HEK293 (cell line): ENCODE measurements around the gene EPB41L5.
"Not testable (repeated sequence)": the region's sequence is repeated elsewhere in the genome, so short reads cannot be mapped to it uniquely, and the experiment has no call there.

Experiments
- CTCF ChIP-seq: fragments of 450-650 bp; formaldehyde crosslinking; IDR thresholded peaks from 2 replicates; pipeline ENCODE4 v1.5.1; 2016; ENCODE audit warnings: missing biosample characterization, missing genetic modification characterization
- KLF7 ChIP-seq: fragments of 450-650 bp; formaldehyde crosslinking; IDR thresholded peaks from 2 replicates; pipeline ENCODE4 v1.5.1; 2016; ENCODE audit warnings: missing biosample characterization, missing genetic modification characterization, borderline replicate concordance
- PRDM1 ChIP-seq: fragments of 450-650 bp; formaldehyde crosslinking; IDR thresholded peaks from 2 replicates; pipeline ENCODE4; 2016; ENCODE audit warnings: missing biosample characterization, missing genetic modification characterization
- ZNF274 ChIP-seq, 2 experiments: fragments of 200-500 bp in 1 of 2; fragments of 450-650 bp in 1 of 2; sonication (Bioruptor generic) in 1 of 2; formaldehyde crosslinking in 1 of 2; IDR thresholded peaks; 2 replicates each; pipeline versions ENCODE4 v1.5.1 to v1.6.1; 2014 to 2016; ENCODE audit warnings: borderline replicate concordance in 1 of 2, inconsistent platforms in 1 of 2, low read length in 1 of 2, missing biosample characterization in 1 of 2, missing genetic modification characterization in 1 of 2
- ZNF701 ChIP-seq: fragments of 450-650 bp; formaldehyde crosslinking; IDR thresholded peaks from 2 replicates; pipeline ENCODE4 v1.5.1; 2016; ENCODE audit warnings: missing biosample characterization, missing genetic modification characterization
- TF ChIP-seq, protein P1 (sequence below): fragments of 450-650 bp; formaldehyde crosslinking; conservative IDR thresholded peaks from 2 replicates; pipeline ENCODE4 v1.5.1; 2016; ENCODE audit warnings: low read depth, missing biosample characterization, missing genetic modification characterization
- TF ChIP-seq, protein P2 (sequence below): fragments of 450-650 bp; formaldehyde crosslinking; IDR thresholded peaks from 2 replicates; pipeline ENCODE4 v1.5.1; 2016; ENCODE audit warnings: missing biosample characterization, missing genetic modification characterization

DNA sequence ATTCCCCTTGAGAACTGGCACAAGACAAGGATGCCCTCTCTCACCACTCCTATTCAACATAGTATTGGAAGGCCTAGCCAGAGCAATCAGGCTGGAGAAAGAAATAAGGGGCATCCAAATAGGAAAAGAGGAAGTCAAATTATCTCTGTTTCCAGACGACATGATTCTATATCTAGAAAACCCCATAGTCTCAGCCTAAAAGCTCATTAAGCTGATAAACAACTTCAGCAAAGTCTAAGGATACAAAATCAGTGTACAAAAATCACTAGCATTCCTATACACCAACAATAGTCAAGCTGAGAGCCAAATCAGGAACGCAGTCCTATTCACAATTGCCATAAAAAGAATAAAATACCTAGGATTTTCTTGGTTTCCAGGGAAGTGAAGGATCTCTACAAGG, 145.8 kb downstream of the EPB41L5 start:
- not testable (repeated sequence) for TF ChIP-seq ZNF701 (tag by site-specific recombination); ZNF274 (IDR thresholded peaks at IDR 0.05; ENCODE audit: low read length); ZNF274 (tag by site-specific recombination; IDR thresholded peaks at IDR 0.05; ENCODE audit: borderline replicate concordance); CTCF (tag by site-specific recombination); KLF7 (tag by site-specific recombination); PRDM1 (tag by site-specific recombination)
- TF ChIP-seq, protein P1, sequence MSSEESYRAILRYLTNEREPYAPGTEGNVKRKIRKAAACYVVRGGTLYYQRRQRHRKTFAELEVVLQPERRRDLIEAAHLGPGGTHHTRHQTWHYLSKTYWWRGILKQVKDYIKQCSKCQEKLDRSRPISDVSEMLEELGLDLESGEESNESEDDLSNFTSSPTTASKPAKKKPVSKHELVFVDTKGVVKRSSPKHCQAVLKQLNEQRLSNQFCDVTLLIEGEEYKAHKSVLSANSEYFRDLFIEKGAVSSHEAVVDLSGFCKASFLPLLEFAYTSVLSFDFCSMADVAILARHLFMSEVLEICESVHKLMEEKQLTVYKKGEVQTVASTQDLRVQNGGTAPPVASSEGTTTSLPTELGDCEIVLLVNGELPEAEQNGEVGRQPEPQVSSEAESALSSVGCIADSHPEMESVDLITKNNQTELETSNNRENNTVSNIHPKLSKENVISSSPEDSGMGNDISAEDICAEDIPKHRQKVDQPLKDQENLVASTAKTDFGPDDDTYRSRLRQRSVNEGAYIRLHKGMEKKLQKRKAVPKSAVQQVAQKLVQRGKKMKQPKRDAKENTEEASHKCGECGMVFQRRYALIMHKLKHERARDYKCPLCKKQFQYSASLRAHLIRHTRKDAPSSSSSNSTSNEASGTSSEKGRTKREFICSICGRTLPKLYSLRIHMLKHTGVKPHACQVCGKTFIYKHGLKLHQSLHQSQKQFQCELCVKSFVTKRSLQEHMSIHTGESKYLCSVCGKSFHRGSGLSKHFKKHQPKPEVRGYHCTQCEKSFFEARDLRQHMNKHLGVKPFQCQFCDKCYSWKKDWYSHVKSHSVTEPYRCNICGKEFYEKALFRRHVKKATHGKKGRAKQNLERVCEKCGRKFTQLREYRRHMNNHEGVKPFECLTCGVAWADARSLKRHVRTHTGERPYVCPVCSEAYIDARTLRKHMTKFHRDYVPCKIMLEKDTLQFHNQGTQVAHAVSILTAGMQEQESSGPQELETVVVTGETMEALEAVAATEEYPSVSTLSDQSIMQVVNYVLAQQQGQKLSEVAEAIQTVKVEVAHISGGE (tag by site-specific recombination), result not testable (repeated sequence)
- TF ChIP-seq, protein P2, sequence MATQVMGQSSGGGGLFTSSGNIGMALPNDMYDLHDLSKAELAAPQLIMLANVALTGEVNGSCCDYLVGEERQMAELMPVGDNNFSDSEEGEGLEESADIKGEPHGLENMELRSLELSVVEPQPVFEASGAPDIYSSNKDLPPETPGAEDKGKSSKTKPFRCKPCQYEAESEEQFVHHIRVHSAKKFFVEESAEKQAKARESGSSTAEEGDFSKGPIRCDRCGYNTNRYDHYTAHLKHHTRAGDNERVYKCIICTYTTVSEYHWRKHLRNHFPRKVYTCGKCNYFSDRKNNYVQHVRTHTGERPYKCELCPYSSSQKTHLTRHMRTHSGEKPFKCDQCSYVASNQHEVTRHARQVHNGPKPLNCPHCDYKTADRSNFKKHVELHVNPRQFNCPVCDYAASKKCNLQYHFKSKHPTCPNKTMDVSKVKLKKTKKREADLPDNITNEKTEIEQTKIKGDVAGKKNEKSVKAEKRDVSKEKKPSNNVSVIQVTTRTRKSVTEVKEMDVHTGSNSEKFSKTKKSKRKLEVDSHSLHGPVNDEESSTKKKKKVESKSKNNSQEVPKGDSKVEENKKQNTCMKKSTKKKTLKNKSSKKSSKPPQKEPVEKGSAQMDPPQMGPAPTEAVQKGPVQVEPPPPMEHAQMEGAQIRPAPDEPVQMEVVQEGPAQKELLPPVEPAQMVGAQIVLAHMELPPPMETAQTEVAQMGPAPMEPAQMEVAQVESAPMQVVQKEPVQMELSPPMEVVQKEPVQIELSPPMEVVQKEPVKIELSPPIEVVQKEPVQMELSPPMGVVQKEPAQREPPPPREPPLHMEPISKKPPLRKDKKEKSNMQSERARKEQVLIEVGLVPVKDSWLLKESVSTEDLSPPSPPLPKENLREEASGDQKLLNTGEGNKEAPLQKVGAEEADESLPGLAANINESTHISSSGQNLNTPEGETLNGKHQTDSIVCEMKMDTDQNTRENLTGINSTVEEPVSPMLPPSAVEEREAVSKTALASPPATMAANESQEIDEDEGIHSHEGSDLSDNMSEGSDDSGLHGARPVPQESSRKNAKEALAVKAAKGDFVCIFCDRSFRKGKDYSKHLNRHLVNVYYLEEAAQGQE, result not testable (repeated sequence)
